ENCODE results near the gene CDC5L.

CDC5L gene

GRCh38 chr6:44494011-44494501, 106.5 kb downstream of the CDC5L start:
- H3K4me3 ChIP-seq (ENCODE audit: low read length): no peak overlapping the region
- peak; percentile 81 for DNase-seq (ENCODE audit: low read depth)
- TF ChIP-seq CTCF (IDR thresholded peaks at IDR 0.05; ENCODE audit: insufficient read depth, low read depth, low read length, missing control alignments): no peak

- H3K4me3 ChIP-seq (ENCODE audit: low read length): no peak overlapping the region
- peak; percentile 38 for DNase-seq (ENCODE audit: low read depth)
- TF ChIP-seq CTCF (IDR thresholded peaks at IDR 0.05; ENCODE audit: insufficient read depth, low read depth, low read length, missing control alignments): no peak
These were observed 107.8 kb downstream of the CDC5L start for GRCh38 chr6:44495036-44495901.

GRCh38 chr6:44496665-44497369, 109.3 kb downstream of the CDC5L start:
- H3K4me3 ChIP-seq (ENCODE audit: low read length): no peak overlapping the region
- TF ChIP-seq CTCF (IDR thresholded peaks at IDR 0.05; ENCODE audit: insufficient read depth, low read depth, low read length, missing control alignments): no peak
- no peak for DNase-seq (ENCODE audit: low read depth)

GRCh38 chr6:44497807-44498206, 110.3 kb downstream of the CDC5L start:
- no peak for DNase-seq (ENCODE audit: low read depth)
- no peak for TF ChIP-seq CTCF (IDR thresholded peaks at IDR 0.05; ENCODE audit: insufficient read depth, low read depth, low read length, missing control alignments)

GRCh38 chr6:44498436-44498835, 110.9 kb downstream of the CDC5L start:
- H3K4me3 ChIP-seq (ENCODE audit: low read length): no peak overlapping the region
- DNase-seq (ENCODE audit: low read depth): no peak
- no peak for TF ChIP-seq CTCF (IDR thresholded peaks at IDR 0.05; ENCODE audit: insufficient read depth, low read depth, low read length, missing control alignments)

More at GRCh38 chr6:44497807-44498206, 110.3 kb downstream of the CDC5L start:
- H3K4me3 ChIP-seq (ENCODE audit: low read length): no peak overlapping the region

- TF ChIP-seq CTCF (IDR thresholded peaks at IDR 0.05; ENCODE audit: insufficient read depth, low read depth, low read length, missing control alignments): no peak
- no peak for DNase-seq (ENCODE audit: low read depth)
- H3K4me3 ChIP-seq (ENCODE audit: low read length): no peak overlapping the region
These were observed 112.1 kb downstream of the CDC5L start for GRCh38 chr6:44499609-44500008.
